ENCODE data around the gene SLC9A9. TPM values are rescaled to one million over a fixed set of nuclear protein-coding genes. Genes with fewer than 3 reads are reported as not detected.

The SLC9A9 gene
- total and polyA plus RNA-seq, 7 donors, result 1.3 to 5.4 (median 2.9) TPM

DNA sequence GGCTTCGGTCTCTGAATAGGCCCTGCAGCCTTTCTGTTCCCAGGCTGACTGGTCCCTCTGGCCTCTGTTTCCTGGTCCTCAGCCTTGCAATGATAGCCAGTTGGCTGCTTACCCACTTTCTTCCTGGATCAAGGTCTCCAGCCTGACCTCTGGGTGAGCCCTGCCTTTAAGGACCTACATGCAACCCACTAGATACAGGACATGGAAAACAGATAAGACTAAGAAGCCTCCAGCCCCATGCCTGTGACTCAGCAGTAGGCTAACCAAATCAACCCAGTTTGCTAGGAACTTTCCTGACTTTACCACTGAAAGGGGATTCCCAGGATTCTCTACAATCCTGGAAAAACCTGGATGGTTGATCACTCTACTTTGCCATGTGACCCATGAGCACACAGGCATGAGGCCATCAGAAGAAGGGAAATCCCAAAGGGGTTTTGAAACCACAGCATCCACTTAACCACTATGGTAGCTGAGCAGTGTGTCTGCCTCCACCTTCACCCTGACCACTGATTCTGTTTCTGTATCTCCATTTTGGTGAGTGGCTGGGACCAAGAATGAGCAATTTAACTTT, 540.6 kb downstream of the SLC9A9 start:
- DNase-seq, result no peak
- no peaks in the 10 kb centered on the region for H3K4me1 ChIP-seq
- intact Hi-C loops (cut with DNase I), result no loop called here
- no peaks in the 10 kb centered on the region for H3K27me3 ChIP-seq (ENCODE audit: insufficient read depth in 3 of 3, low read length in 2 of 3)
- H3K36me3 ChIP-seq (ENCODE audit: insufficient read depth in 1 of 2, low read depth in 1 of 2), result no peaks in the 10 kb centered on the region
- H3K4me3 ChIP-seq, result no peak overlapping the region
- no peak for ATAC-seq
- H3K27ac ChIP-seq, result no peak overlapping the region
- WGBS, 3 donors, result 78 to 85% (median 80%) methylated on average over 1 of the region's 1 CpG
- TF ChIP-seq, protein P1, sequence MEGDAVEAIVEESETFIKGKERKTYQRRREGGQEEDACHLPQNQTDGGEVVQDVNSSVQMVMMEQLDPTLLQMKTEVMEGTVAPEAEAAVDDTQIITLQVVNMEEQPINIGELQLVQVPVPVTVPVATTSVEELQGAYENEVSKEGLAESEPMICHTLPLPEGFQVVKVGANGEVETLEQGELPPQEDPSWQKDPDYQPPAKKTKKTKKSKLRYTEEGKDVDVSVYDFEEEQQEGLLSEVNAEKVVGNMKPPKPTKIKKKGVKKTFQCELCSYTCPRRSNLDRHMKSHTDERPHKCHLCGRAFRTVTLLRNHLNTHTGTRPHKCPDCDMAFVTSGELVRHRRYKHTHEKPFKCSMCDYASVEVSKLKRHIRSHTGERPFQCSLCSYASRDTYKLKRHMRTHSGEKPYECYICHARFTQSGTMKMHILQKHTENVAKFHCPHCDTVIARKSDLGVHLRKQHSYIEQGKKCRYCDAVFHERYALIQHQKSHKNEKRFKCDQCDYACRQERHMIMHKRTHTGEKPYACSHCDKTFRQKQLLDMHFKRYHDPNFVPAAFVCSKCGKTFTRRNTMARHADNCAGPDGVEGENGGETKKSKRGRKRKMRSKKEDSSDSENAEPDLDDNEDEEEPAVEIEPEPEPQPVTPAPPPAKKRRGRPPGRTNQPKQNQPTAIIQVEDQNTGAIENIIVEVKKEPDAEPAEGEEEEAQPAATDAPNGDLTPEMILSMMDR (IDR thresholded peaks at IDR 0.05), result no peak
- H3K9me3 ChIP-seq, result no peaks in the 10 kb centered on the region

DNA sequence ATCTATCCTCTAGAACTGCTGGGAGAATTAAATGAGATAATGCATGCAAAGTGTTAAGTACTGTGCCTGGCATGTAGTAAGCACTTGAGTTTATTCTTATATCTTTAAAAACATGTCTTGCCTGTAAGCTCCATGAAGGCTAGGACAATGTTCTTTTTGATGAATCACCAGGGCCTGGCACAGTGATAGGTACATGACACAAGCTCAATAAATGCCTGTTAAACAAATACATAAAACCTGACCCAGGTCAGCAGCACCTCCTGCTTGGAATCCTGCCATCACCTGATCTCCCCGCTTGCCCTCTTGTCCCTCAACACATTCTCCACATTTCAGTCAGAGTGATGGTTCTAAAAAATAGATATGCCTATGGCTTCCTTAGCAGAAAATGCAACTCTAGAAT, 541.9 kb downstream of the SLC9A9 start:
- intact Hi-C loops (cut with DNase I), result no loop called here
- H3K4me3 ChIP-seq, result no peak overlapping the region
- WGBS, 3 donors, result 69 to 85% (median 75%) methylated on average over 1 of the region's 1 CpG
- TF ChIP-seq, protein P1 (IDR thresholded peaks at IDR 0.05), result no peak
- no peaks in the 10 kb centered on the region for H3K27me3 ChIP-seq (ENCODE audit: insufficient read depth in 3 of 3, low read length in 2 of 3)
- no peaks in the 10 kb centered on the region for H3K4me1 ChIP-seq
- H3K27ac ChIP-seq, result no peak overlapping the region
- H3K9me3 ChIP-seq, result no peaks in the 10 kb centered on the region
- ATAC-seq (no peak), DNase-seq (no peak)
- H3K36me3 ChIP-seq (ENCODE audit: insufficient read depth in 1 of 2, low read depth in 1 of 2), result no peaks in the 10 kb centered on the region

DNA sequence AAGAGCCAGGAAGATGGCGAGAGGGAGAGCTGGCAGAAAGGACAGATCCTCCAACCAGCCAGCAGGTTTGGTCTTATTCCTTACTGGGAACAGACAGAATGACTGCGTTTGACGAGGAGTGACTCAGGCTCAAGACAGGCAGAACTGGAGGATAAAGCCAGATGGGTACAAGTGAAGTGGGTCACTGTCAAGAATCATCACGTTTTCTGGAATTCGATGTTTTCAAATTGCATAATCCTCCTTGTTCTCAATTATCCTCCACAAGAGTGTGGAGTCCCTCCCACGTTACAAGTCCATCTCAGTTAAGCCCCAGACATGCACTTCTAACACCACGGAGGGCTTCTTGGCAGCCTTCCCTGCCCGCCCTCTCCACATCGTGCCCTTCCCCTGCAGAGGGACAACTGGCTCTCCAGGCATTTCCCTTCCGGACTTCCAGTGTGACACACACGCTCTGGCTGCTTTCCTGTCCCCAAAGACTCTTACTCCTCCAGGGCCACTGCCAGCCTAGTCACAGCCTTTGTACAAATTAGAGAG, 545.6 kb downstream of the SLC9A9 start:
- DNase-seq, result peak; percentile 41 to 73
- TF ChIP-seq, protein P1 (IDR thresholded peaks at IDR 0.05), result no peak
- Histone ChIP-seq H3K4me3 (no peak overlapping the region), H3K36me3 (ENCODE audit: insufficient read depth in 1 of 2, low read depth in 1 of 2) (no peaks in the 10 kb centered on the region), H3K4me1 (no peaks in the 10 kb centered on the region), H3K27ac (no peak overlapping the region), H3K27me3 (ENCODE audit: insufficient read depth in 3 of 3, low read length in 2 of 3) (no peaks in the 10 kb centered on the region), H3K9me3 (no peaks in the 10 kb centered on the region)
- WGBS, 3 donors, result 18 to 26% (median 26%) methylated on average over 10 to 11 of the region's 11 CpGs
- intact Hi-C loops (cut with DNase I), result no loop called here
- ATAC-seq, result peak in 3 of 4 donors; percentile 67 to 76 (median 68)

DNA sequence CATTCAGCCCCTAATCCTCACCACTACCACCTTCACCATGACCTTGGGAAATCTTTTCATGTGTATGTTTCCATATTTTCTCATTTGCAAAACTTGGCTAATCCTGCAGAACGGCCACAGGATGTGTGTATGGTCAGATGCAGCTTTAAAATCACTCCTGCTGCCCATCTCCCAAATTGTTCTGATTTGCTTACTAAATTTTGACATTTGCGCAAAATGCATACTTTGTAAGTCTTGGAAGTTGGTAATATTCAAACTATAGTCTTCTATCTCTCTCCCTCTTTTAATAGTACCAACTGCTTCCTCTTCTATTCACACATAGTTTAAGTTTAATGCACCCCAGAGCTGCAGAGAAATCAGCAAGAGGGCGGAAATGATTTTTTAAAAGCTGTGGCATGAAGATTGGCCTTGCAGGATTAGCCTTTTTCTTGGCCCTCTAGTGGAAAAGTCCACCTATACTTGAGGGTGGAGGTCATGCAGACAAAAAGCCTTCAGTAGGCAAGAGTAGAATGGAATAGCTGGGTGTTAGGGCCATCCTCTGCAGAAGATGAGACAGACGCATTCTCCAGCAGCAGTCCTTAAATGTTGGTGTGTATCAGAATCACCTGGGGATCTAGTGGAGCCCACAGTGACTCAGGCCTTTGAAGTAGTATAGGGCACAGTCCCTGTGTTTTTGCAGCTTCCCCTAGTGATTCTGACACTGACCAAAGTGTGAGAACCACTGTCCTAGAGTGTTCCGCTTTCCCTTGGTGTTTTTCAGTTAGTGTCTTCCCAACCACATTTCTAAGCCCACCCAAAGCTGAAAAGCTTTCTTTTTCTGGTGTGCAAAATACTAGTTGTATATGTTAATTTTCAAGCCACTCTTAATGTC, 547.0 kb downstream of the SLC9A9 start:
- DNase-seq, result no peak
- Histone ChIP-seq H3K27ac (no peak overlapping the region), H3K36me3 (ENCODE audit: insufficient read depth in 1 of 2, low read depth in 1 of 2) (no peaks in the 10 kb centered on the region), H3K27me3 (ENCODE audit: insufficient read depth in 3 of 3, low read length in 2 of 3) (no peaks in the 10 kb centered on the region), H3K4me1 (no peaks in the 10 kb centered on the region), H3K9me3 (no peaks in the 10 kb centered on the region), H3K4me3 (no peak overlapping the region)
- TF ChIP-seq, protein P1 (IDR thresholded peaks at IDR 0.05), result no peak
- intact Hi-C loops (cut with DNase I), result no loop called here
- no peak for ATAC-seq
- 85 to 91% (median 88%) methylated on average over 5 of the region's 5 CpGs for WGBS, 3 donors

Measured in psoas muscle (tissue), 8 donors.